ENCODE results near the gene TOX2.

The TOX2 gene

GRCh38 chr20:44097521-44098255, 183.0 kb downstream of the TOX2 start:
- DNase-seq = no peak

GRCh38 chr20:44098256-44098630, 183.6 kb downstream of the TOX2 start:
- DNase-seq = no peak

GRCh38 chr20:44098657-44099056, 184.0 kb downstream of the TOX2 start:
- DNase-seq = no peak

GRCh38 chr20:44099832-44100231, 185.2 kb downstream of the TOX2 start:
- no peak for DNase-seq

- DNase-seq = no peak
Observed at GRCh38 chr20:44102582-44102981, 187.9 kb downstream of the TOX2 start.

GRCh38 chr20:44104798-44105517, 190.3 kb downstream of the TOX2 start:
- DNase-seq = no peak

GRCh38 chr20:44106615-44107014, 192.0 kb downstream of the TOX2 start:
- DNase-seq = no peak

- DNase-seq = no peak
Observed at GRCh38 chr20:44109951-44110361, 195.3 kb downstream of the TOX2 start.

- no peak for DNase-seq
Observed at GRCh38 chr20:44110816-44111568, 196.3 kb downstream of the TOX2 start.

GRCh38 chr20:44111712-44112335, 197.2 kb downstream of the TOX2 start:
- DNase-seq = no peak

GRCh38 chr20:44112456-44112855, 197.8 kb downstream of the TOX2 start:
- no peak for DNase-seq

GRCh38 chr20:44112889-44113617, 198.4 kb downstream of the TOX2 start:
- no peak for DNase-seq

- no peak for DNase-seq
Observed at GRCh38 chr20:44113618-44114376, 199.1 kb downstream of the TOX2 start.

GRCh38 chr20:44115181-44115580, 200.5 kb downstream of the TOX2 start:
- DNase-seq = no peak

- DNase-seq = no peak
Observed at GRCh38 chr20:44115762-44116644, 201.4 kb downstream of the TOX2 start.

- no peak for DNase-seq
Observed at GRCh38 chr20:44117296-44118184, 202.9 kb downstream of the TOX2 start.

- no peak for DNase-seq
Observed at GRCh38 chr20:44118185-44119033, 203.8 kb downstream of the TOX2 start.

Data from nucleus accumbens (tissue), 56 donors.